ENCODE data around the gene SNRPD2. TPM values are rescaled to one million over a fixed set of nuclear protein-coding genes. Genes with fewer than 3 reads are reported as not detected.
"Not testable (repeated sequence)": the region's sequence is repeated elsewhere in the genome, so short reads cannot be mapped to it uniquely, and the experiment has no call there.

SNRPD2 gene
- 213 and 246 TPM in 2 replicates for total RNA-seq (2014; rRNA removed; shearing (Covaris generic))
- 250 and 396 TPM in 2 replicates for polyA plus RNA-seq (2014; cell fraction: nucleus; rRNA removed)

GRCh38 chr19:45691516-45692186, at the start of gene SNRPD2:
TSS of gene SNRPD2 (minus strand) at chr19:45691953. CDS start at chr19:45691888, 65 bp downstream.
- peak; percentile 93 for DNase-seq (ENCODE audit: extremely low read depth, low read depth)

- no peak for DNase-seq (ENCODE audit: extremely low read depth, low read depth)
Measured at GRCh38 chr19:45739498-45740439, 48.0 kb upstream of the SNRPD2 start.

- no peak for DNase-seq (ENCODE audit: extremely low read depth, low read depth)
Measured at GRCh38 chr19:45733160-45733810, 41.5 kb upstream of the SNRPD2 start, which contains the start of gene MEIOSIN. TSS of gene MEIOSIN (plus strand) at chr19:45733439. CDS start at chr19:45735377, 1,938 bp downstream.

- DNase-seq (ENCODE audit: extremely low read depth, low read depth) = peak; percentile 96
Measured at GRCh38 chr19:45730368-45731288, 38.9 kb upstream of the SNRPD2 start, which contains the start of gene FBXO46. TSS of gene FBXO46 (minus strand) at chr19:45730896. CDS start at chr19:45713495, 17,401 bp downstream.

GRCh38 chr19:45729800-45730290, 38.1 kb upstream of the SNRPD2 start:
- DNase-seq (ENCODE audit: extremely low read depth, low read depth) = no peak

GRCh38 chr19:45728683-45729082, 36.9 kb upstream of the SNRPD2 start:
- not testable (repeated sequence) for DNase-seq (ENCODE audit: extremely low read depth, low read depth)

- not testable (repeated sequence) for DNase-seq (ENCODE audit: extremely low read depth, low read depth)
Measured at GRCh38 chr19:45720065-45720464, 28.3 kb upstream of the SNRPD2 start.

GRCh38 chr19:45717983-45718650, 26.4 kb upstream of the SNRPD2 start:
- no peak for DNase-seq (ENCODE audit: extremely low read depth, low read depth)

GRCh38 chr19:45717131-45717982, 25.6 kb upstream of the SNRPD2 start:
- peak; percentile 98 for DNase-seq (ENCODE audit: extremely low read depth, low read depth)

GRCh38 chr19:45716359-45717130, 24.8 kb upstream of the SNRPD2 start:
- no peak for DNase-seq (ENCODE audit: extremely low read depth, low read depth)

- DNase-seq (ENCODE audit: extremely low read depth, low read depth) = no peak
Measured at GRCh38 chr19:45715139-45715538, 23.4 kb upstream of the SNRPD2 start.

- no peak for DNase-seq (ENCODE audit: extremely low read depth, low read depth)
Measured at GRCh38 chr19:45713141-45713540, 21.4 kb upstream of the SNRPD2 start.

GRCh38 chr19:45712699-45713067, 20.9 kb upstream of the SNRPD2 start:
- DNase-seq (ENCODE audit: extremely low read depth, low read depth) = no peak

- no peak for DNase-seq (ENCODE audit: extremely low read depth, low read depth)
Measured at GRCh38 chr19:45711851-45712698, 20.3 kb upstream of the SNRPD2 start.

GRCh38 chr19:45710356-45711130, 18.8 kb upstream of the SNRPD2 start:
- no peak for DNase-seq (ENCODE audit: extremely low read depth, low read depth)

Measured in NCI-H460 (cell line).